Measurements from ENCODE around the gene HMGCS2.

HMGCS2 gene

GRCh38 chr1:119758584-119758983, 10.1 kb downstream of the HMGCS2 start:
- DNase-seq (ENCODE audit: low spot score), result no peak

DNA sequence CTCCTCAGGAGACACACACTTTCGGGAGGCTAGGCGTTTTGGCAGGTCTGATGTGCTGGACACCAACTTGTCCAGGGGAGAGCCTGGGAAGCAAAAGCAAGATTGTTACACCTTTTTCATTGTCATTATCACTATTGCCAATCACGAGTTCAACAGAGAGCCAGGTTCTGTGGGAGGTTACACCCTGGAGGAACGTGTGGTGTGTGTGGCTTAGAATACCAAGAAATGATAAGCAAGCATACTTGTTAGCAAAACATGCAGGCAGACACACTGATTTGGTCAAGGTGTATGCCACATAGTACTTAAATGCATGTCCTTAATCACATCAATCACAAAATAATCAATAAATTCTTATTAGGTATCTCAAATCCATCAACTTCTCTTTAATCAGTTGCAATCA, 16.1 kb downstream of the HMGCS2 start:
- DNase-seq (ENCODE audit: low spot score), result no peak

GRCh38 chr1:119748040-119748439, 20.7 kb downstream of the HMGCS2 start:
- no peak for DNase-seq (ENCODE audit: low spot score)

- no peak for DNase-seq (ENCODE audit: low spot score)
Measured at GRCh38 chr1:119747451-119747850, 21.3 kb downstream of the HMGCS2 start.

- no peak for DNase-seq (ENCODE audit: low spot score)
Measured at GRCh38 chr1:119745034-119745433, 23.7 kb downstream of the HMGCS2 start.

- DNase-seq (ENCODE audit: low spot score), result no peak
Measured at GRCh38 chr1:119744598-119744942, 24.1 kb downstream of the HMGCS2 start.

DNA sequence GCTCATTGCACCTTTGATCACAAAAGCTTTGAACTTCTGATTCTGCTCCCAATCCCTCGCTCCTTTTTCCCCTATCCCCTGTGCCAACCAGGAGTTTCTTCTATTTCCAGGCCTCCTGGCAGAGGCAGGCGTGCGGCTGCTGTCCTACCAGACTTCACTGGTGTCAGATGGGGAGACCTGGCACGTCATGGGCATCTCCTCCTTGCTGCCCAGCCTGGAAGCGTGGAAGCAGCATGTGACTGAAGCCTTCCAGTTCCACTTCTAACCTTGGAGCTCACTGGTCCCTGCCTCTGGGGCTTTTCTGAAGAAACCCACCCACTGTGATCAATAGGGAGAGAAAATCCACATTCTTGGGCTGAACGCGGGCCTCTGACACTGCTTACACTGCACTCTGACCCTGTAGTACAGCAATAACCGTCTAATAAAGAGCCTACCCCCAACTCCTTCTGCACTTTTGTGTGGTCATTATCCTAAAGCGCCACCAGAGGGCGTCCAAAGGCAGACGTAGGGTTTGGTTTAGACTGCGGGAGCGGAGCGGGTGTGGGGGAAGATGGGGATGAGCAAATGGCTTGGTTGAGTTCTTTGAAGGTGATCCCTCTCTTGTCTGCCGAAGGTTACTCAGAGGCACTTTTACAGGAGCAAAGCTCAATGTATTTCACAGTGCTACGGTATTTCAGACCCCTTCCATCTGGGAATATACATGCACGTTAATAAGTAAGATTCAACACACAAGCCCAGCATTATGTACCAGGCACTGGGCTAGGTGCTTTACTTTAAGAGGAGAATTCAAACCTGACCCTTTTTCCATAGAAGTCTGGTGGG, 24.7 kb downstream of the HMGCS2 start:
- DNase-seq (ENCODE audit: low spot score), result peak; percentile 88

- no peak for DNase-seq (ENCODE audit: low spot score)
Measured at GRCh38 chr1:119743308-119743707, 25.4 kb downstream of the HMGCS2 start.

DNA sequence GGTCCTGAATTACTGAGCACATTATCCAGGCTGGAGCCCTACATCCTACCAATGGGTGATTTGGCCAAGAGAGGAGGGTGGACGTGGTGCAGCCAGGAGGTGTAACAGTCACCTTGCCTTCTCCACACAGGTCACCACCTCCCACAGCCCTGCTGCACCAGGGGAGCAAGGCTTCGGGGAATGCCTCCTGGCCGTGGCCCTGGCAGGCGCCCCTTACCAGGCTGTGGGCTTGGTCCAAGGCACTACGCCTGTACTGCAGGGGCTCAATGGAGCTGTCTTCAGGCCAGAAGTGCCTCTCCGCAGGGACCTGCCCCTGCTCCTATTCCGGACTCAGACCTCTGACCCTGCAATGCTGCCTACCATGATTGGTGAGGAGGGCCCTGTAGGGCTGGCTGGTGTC, 26.0 kb downstream of the HMGCS2 start:
- no peak for DNase-seq (ENCODE audit: low spot score)

DNA sequence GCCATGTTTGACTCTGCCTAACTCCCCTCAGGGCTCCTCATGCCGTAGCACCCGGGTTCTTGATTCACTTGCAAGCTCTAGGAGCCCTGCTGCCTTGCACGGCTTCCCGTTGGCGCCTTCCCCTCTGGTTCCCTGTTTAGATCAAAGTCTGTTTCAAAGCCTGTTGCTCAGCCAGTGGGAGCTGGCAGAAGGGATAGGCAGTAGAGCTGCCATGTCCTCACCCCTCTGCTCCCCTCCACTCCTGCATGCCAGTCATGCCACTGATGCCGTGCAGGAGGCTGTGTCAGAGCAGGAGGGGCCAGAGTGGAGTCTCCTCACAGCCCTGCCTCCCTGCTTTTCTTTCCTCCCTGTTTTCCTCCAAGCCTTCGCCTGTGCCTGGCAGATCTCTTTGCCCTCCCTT, 26.5 kb downstream of the HMGCS2 start:
- peak; percentile 52 for DNase-seq (ENCODE audit: low spot score)

GRCh38 chr1:119740896-119741780, 27.6 kb downstream of the HMGCS2 start:
- no peak for DNase-seq (ENCODE audit: low spot score)

GRCh38 chr1:119740261-119740660, 28.4 kb downstream of the HMGCS2 start:
- DNase-seq (ENCODE audit: low spot score), result no peak

DNA sequence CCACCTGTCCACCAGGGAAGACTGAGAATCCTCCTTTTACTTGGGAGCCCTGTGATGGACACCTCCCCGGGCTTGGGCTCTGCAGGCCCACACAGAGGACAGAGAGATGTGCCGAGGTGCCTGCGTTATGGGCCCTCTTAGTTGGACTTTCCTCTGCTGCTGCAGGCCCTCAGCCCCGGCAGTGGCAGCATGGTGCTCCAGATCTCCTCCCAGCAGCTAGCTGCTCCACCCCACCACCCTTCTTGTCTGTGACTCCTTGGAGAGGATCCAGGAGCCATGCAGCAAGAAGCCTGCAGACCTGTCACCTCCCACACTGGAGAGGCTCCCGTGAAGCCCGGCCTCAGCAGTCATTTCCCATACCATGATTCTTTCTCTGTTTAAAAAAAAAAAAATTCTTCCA, 29.6 kb downstream of the HMGCS2 start:
- no peak for DNase-seq (ENCODE audit: low spot score)

- DNase-seq (ENCODE audit: low spot score), result no peak
Measured at GRCh38 chr1:119738100-119738720, 30.5 kb downstream of the HMGCS2 start.

DNA sequence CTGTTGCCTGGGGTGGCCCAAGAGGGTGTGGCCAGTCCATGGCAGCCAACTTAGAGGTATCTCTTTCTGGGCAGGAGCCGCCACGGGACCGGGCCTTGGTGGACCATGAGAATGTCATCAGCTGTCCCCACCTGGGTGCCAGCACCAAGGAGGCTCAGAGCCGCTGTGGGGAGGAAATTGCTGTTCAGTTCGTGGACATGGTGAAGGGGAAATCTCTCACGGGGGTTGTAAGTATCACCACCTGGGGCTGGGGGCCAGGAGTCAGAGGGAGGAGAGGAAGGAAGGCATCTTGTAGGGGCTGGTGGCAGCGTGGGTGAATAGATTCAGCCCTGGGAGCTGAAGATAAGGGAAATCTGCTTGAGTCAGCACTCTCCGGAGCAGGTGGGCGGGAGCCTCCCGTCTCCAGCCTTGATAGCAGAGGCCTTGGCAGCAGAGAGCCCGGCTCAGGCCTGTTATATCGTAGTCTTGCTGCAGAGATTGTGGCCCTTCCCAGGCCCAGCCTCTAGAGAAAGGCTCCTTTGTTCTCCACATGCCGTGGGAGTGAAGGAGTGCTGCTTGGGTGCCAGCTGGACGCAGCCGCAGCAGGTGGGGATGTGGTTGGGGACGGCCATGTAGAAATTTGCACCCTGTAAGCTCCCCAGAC, 31.5 kb downstream of the HMGCS2 start:
- no peak for DNase-seq (ENCODE audit: low spot score)

- no peak for DNase-seq (ENCODE audit: low spot score)
Measured at GRCh38 chr1:119736649-119737039, 32.1 kb downstream of the HMGCS2 start.

GRCh38 chr1:119735217-119735616, 33.5 kb downstream of the HMGCS2 start:
- no peak for DNase-seq (ENCODE audit: low spot score)

DNA sequence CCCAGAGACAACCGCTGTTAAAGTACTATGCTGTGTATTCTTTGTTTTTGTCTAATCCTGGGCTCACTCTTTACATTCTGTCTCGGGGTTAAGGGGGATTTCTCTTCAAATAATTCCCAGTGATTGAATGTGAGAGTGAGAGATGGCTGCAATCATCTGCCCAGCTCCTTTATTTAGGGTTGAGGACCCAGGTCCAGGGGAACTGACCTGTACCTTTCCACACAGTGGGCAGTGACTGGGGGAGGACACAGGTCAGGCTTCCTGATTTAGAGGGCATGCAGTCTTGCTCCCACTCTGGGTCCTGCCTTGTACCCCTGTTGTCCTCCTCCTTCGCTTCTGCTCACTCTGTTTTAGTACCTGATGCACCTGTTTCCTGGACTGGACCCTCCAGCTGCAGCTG, 35.0 kb downstream of the HMGCS2 start:
- no peak for DNase-seq (ENCODE audit: low spot score)

DNA sequence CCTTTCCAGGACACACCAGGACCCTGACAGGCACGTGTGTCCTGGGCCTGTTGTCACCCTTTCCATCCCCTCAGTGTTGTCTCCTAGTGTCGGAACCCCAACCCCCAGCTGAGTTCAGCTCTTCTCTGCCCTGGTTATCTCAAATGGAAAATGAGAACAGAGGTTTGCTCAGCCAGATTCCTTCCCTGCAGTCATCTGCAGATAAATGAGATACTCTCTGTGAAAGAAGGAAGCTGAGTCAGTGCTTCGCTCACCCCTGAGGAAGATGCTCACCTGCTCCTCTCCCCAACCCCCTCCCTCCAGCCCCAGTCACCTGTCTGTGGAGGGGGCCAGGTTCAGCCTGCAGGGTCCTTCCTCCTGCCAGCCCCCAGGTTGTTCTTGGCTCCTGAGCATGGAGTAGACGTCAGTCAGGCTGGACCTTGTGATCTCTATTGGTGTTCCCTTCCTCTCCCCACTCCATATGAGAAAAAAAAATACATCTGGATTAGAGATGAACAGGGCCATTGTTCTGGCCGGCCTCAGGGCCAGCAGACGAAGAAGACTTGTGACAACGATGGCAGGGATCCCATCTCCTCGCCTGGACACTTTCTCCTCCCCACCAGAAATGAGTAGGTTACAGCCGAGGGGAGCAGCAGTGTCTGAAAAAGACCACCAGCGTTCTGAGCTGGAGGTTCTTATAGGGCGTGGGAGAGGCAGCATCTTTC, 36.1 kb downstream of the HMGCS2 start:
- DNase-seq (ENCODE audit: low spot score), result no peak

DNA sequence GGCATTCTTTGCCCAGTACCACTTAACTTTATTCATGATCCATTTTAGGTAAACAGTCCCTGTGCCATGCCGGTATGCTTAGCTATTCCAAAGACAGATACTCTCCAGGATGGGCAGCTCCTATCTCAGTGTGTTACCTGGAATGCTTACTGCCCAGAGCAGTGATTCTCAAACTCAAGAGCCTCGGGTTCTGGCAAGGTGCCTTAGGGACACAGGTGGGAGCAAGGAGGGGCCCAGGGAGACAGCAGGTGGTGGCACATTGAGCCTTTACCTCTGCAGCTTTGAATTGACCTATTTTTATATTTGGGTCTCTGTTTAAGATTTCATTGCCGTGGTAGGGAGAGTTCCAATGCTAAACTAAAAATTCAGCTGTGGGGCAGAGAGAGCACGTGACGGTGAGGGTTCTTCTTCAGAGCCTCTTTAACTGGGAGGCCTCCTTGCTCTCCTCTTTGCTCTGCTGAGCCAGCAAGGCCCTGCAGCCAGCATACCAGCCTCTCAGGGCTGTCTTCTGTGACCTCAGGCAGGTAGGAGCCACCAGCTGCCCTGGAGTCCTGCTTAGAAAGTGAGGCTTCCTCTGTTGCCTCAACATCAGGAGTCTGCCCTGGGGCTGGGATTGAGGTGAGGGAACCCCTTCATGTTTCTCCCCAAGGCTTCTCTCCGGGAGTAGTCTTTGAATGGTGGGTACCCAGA, 36.8 kb downstream of the HMGCS2 start:
- DNase-seq (ENCODE audit: low spot score), result no peak

DNA sequence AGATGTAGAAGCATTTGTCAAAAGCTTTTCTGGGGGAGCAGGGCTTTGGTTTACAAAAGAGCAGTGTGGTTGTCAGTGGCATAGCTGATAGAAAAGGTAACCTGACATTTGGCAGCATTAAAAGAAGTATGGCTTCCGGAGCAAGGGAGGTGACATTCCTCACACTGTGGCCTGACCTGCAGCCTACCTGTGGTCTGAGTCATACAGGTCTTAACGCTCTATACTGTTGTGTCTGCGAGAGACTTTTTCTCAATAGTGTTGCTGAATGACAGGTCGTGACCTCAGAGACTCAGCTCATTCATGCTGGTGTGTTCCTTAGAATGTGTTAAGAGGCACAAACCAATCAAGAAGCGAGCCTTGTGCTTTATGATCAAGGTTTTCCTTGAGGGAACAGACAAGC, 37.6 kb downstream of the HMGCS2 start:
- no peak for DNase-seq (ENCODE audit: low spot score)
